ENCODE data around the gene PRR3.

The PRR3 gene

DNA sequence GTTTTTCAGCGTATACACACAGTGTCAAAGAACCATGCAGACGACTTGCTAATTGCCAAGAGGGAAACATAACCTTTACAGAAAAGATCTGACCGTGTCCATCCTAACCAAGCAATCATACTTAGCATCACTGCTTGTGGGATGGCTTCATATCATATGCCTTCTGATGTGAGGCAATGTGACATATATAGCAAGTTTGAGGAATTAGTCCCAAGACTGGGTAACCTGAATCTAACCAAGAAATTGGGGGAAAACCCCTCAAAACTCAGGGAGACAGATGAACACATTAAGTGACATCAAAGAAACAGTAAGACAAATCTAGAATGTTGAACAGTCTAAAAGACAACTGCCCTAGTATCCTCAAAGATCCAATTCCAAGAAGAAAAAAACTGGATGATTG, 19.2 kb upstream of the PRR3 start:
- peaks cover 2 to 16% (median 9%) of the 10 kb centered on the region in 5 donors for H3K4me1 ChIP-seq (ENCODE audit: control insufficient read depth in 5 of 5, insufficient read depth in 5 of 5, low read length in 5 of 5)
- H3K27ac ChIP-seq (ENCODE audit: low read depth, low read length), result no peak overlapping the region
- no peaks in the 10 kb centered on the region for H3K9me3 ChIP-seq (ENCODE audit: control insufficient read depth in 5 of 5, low read length in 5 of 5)
- H3K4me3 ChIP-seq (ENCODE audit: low read depth in 1 of 5, low read length in 5 of 5), result no peak overlapping the region
- no peaks in the 10 kb centered on the region for H3K36me3 ChIP-seq (ENCODE audit: control insufficient read depth in 5 of 5, insufficient read depth in 5 of 5, low read length in 5 of 5)
- no peaks in the 10 kb centered on the region for H3K27me3 ChIP-seq (ENCODE audit: control insufficient read depth in 5 of 5, insufficient read depth in 4 of 5, low read length in 5 of 5)
- H3K9ac ChIP-seq (ENCODE audit: low read length in 5 of 5), result no peak overlapping the region

DNA sequence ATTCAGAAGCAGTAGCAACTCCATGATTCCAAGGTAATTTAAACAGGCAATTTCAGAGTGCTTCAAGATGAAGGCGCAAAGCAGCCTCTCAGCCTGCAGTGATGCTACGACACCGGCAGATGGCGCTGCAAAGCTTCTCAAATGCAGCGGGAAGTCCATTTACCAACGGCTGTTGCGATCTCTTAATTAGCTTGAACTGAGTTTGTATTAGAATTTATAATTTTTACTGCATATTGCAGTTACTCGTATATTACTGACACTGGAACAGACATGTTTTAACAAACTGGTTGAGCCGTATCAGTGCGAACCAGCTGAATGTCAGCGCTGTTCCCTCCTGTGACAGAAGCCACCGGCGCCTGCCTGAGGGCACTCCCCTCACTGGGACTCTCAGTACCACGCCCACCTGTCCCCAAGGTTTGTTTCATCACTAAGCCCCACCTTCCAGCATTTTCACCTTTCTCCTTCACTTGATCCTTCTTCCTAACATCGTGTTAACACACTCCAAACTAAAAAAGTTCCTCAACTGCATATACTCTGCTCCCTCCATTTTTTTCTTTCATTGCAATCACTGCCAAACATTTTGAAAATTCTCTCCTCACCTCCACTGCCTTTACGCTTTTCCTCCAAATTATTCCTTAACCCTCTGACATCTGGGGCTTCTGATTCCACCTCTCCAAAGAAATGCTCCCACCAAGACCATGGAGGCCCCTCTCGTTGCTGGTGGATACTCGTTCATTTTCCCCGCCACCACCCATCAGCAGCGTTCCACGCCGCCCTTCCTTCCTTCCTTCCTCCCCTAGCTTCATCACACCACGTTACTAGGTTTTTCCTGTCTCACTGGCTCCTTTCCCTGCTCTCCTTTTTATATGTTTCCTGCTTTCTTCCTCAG, 15.3 kb upstream of the PRR3 start:
- Histone ChIP-seq H3K9me3 (ENCODE audit: control insufficient read depth in 5 of 5, low read length in 5 of 5) (no peaks in the 10 kb centered on the region), H3K27me3 (ENCODE audit: control insufficient read depth in 5 of 5, insufficient read depth in 4 of 5, low read length in 5 of 5) (no peaks in the 10 kb centered on the region), H3K36me3 (ENCODE audit: control insufficient read depth in 5 of 5, insufficient read depth in 5 of 5, low read length in 5 of 5) (peaks cover 0 to 16% (median 14%) of the 10 kb centered on the region in 5 donors), H3K4me1 (ENCODE audit: control insufficient read depth in 5 of 5, insufficient read depth in 5 of 5, low read length in 5 of 5) (peaks cover 4 to 28% (median 9%) of the 10 kb centered on the region in 5 donors), H3K9ac (ENCODE audit: low read length in 5 of 5) (peak overlapping the region in 2 of 5 donors; percentile 44 to 65), H3K27ac (ENCODE audit: low read depth, low read length) (peak overlapping the region; percentile 5), H3K4me3 (ENCODE audit: low read depth in 1 of 5, low read length in 5 of 5) (peak overlapping the region; percentile 50 to 68 (median 61))

DNA sequence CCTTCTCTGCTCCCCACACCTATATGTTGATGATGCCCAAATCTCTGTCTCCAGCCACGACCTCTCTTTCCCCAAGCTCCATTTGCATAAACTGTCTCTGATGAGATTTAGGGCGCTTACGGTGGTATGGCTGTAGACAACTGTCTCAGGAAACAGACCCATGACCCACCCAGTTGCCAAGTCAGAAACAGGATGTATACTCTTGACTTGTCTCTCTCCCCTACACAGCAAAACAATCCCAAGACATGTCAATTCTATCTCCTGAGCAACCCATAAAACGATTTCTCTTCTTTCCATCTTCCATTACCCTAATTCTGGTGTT, 14.7 kb upstream of the PRR3 start:
- Histone ChIP-seq H3K4me1 (ENCODE audit: control insufficient read depth in 5 of 5, insufficient read depth in 5 of 5, low read length in 5 of 5) (peaks cover 4 to 28% (median 9%) of the 10 kb centered on the region in 5 donors), H3K27me3 (ENCODE audit: control insufficient read depth in 5 of 5, insufficient read depth in 4 of 5, low read length in 5 of 5) (no peaks in the 10 kb centered on the region), H3K9ac (ENCODE audit: low read length in 5 of 5) (peak overlapping the region in 1 of 5 donors; percentile 30), H3K4me3 (ENCODE audit: low read depth in 1 of 5, low read length in 5 of 5) (peak overlapping the region in 3 of 5 donors; percentile 59 to 68 (median 62)), H3K9me3 (ENCODE audit: control insufficient read depth in 5 of 5, low read length in 5 of 5) (no peaks in the 10 kb centered on the region), H3K27ac (ENCODE audit: low read depth, low read length) (peak overlapping the region; percentile 50), H3K36me3 (ENCODE audit: control insufficient read depth in 5 of 5, insufficient read depth in 5 of 5, low read length in 5 of 5) (peaks cover 0 to 21% (median 20%) of the 10 kb centered on the region in 5 donors)

DNA sequence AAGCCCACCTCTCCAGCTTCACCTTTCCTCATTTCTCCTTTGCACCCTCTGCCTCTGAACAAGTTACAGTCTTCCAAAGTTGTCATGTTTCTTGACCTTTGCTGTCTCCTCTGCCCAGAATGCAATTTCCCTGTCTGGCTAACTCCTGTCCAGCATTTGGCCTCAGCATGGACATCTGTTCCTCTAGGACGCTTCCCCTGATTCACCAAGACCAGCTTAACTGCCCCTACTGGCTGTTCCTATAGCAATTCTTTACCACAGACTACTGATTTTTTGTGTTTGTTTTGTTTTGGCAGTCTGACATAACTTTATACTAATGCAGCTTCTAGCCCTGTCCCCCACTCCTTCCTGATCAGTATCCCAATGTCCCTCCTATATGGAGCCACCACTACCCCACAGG, 14.2 kb upstream of the PRR3 start:
- no peak overlapping the region for H3K9ac ChIP-seq (ENCODE audit: low read length in 5 of 5)
- H3K4me1 ChIP-seq (ENCODE audit: control insufficient read depth in 5 of 5, insufficient read depth in 5 of 5, low read length in 5 of 5), result peaks cover 4 to 28% (median 9%) of the 10 kb centered on the region in 5 donors
- no peak overlapping the region for H3K4me3 ChIP-seq (ENCODE audit: low read depth in 1 of 5, low read length in 5 of 5)
- peak overlapping the region; percentile 50 for H3K27ac ChIP-seq (ENCODE audit: low read depth, low read length)
- peaks cover 0 to 24% (median 22%) of the 10 kb centered on the region in 5 donors for H3K36me3 ChIP-seq (ENCODE audit: control insufficient read depth in 5 of 5, insufficient read depth in 5 of 5, low read length in 5 of 5)
- no peaks in the 10 kb centered on the region for H3K9me3 ChIP-seq (ENCODE audit: control insufficient read depth in 5 of 5, low read length in 5 of 5)
- no peaks in the 10 kb centered on the region for H3K27me3 ChIP-seq (ENCODE audit: control insufficient read depth in 5 of 5, insufficient read depth in 4 of 5, low read length in 5 of 5)

DNA sequence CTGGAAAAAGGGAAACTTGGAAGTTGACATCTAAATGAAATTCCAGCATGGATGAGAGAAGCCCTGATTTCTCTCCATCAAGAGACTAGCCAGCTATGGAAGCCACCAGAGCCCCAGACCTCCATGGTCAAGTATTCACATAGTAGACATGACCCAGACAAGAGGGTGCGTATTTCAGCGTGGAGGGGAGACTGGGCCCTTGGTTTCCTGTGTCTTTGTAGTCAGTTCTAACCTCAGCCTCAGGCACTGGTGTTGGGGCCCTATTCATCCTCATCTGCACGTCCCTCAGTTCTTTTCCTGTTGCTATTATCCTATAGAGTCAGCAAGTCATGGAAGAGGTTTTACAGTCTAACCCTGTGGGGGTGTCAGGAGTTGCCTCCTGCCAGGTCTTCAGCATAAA, 13.3 kb upstream of the PRR3 start:
- H3K27ac ChIP-seq (ENCODE audit: low read depth, low read length), result peak overlapping the region; percentile 13
- no peak overlapping the region for H3K4me3 ChIP-seq (ENCODE audit: low read depth in 1 of 5, low read length in 5 of 5)
- peaks cover 4 to 28% (median 9%) of the 10 kb centered on the region in 5 donors for H3K4me1 ChIP-seq (ENCODE audit: control insufficient read depth in 5 of 5, insufficient read depth in 5 of 5, low read length in 5 of 5)
- H3K36me3 ChIP-seq (ENCODE audit: control insufficient read depth in 5 of 5, insufficient read depth in 5 of 5, low read length in 5 of 5), result peaks cover 0 to 32% (median 28%) of the 10 kb centered on the region in 5 donors
- no peak overlapping the region for H3K9ac ChIP-seq (ENCODE audit: low read length in 5 of 5)
- no peaks in the 10 kb centered on the region for H3K9me3 ChIP-seq (ENCODE audit: control insufficient read depth in 5 of 5, low read length in 5 of 5)
- H3K27me3 ChIP-seq (ENCODE audit: control insufficient read depth in 5 of 5, insufficient read depth in 4 of 5, low read length in 5 of 5), result no peaks in the 10 kb centered on the region

DNA sequence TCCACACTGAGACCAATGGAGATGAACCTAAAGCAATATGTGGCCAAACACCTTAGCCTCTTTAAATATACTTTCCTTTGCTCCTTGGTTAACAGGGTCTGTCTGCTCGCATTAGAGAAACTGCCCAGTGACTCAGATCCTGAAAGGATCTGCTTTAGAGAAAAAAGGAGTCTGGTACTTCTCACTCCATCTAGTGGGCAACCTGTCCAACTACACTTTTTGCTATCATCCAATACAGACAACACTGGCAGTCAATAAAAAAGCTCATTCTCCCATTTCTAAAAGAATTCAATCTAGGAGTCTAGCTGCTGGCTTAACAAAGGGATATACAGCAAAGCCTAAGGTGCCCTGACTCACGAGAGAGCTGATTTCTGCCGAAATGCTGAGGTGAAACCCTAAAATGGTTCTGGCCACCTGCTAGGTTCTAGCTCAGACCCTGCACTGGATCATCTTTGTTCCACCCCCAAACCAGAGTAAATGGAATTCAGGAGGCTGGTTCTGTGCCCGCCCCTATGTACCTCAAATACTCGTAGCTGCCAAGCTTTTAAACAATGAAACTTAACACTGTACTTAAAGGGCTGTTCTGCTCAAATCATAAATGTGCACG, 12.3 kb upstream of the PRR3 start:
- no peaks in the 10 kb centered on the region for H3K27me3 ChIP-seq (ENCODE audit: control insufficient read depth in 5 of 5, insufficient read depth in 4 of 5, low read length in 5 of 5)
- H3K4me1 ChIP-seq (ENCODE audit: control insufficient read depth in 5 of 5, insufficient read depth in 5 of 5, low read length in 5 of 5), result peaks cover 4 to 28% (median 9%) of the 10 kb centered on the region in 5 donors
- H3K27ac ChIP-seq (ENCODE audit: low read depth, low read length), result no peak overlapping the region
- H3K9me3 ChIP-seq (ENCODE audit: control insufficient read depth in 5 of 5, low read length in 5 of 5), result no peaks in the 10 kb centered on the region
- peaks cover 0 to 40% (median 33%) of the 10 kb centered on the region in 5 donors for H3K36me3 ChIP-seq (ENCODE audit: control insufficient read depth in 5 of 5, insufficient read depth in 5 of 5, low read length in 5 of 5)
- H3K4me3 ChIP-seq (ENCODE audit: low read depth in 1 of 5, low read length in 5 of 5), result no peak overlapping the region
- no peak overlapping the region for H3K9ac ChIP-seq (ENCODE audit: low read length in 5 of 5)

DNA sequence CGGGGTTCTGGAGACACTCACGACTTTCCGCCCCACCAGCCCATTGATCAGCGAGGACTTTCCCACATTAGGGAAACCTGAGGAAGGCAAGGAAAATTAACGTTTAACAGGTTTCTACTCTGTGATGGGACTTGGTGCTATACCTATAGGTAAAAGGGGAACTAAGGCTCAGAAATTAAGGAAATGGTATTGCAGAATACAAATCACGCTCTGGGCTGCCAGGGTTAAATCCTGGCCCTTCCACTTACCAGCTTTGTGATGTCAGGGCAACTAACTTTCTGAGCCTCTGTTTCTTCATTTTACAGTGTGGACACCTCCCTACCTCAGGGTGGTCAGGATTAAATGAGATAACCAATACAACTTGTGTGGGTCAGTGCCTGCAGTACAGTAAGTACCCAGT, 9.6 kb upstream of the PRR3 start:
- no peaks in the 10 kb centered on the region for H3K27me3 ChIP-seq (ENCODE audit: control insufficient read depth in 5 of 5, insufficient read depth in 4 of 5, low read length in 5 of 5)
- H3K9ac ChIP-seq (ENCODE audit: low read length in 5 of 5), result no peak overlapping the region
- H3K27ac ChIP-seq (ENCODE audit: low read depth, low read length), result no peak overlapping the region
- H3K4me1 ChIP-seq (ENCODE audit: control insufficient read depth in 5 of 5, insufficient read depth in 5 of 5, low read length in 5 of 5), result peaks cover 0 to 18% (median 4%) of the 10 kb centered on the region in 5 donors
- H3K4me3 ChIP-seq (ENCODE audit: low read depth in 1 of 5, low read length in 5 of 5), result no peak overlapping the region
- H3K36me3 ChIP-seq (ENCODE audit: control insufficient read depth in 5 of 5, insufficient read depth in 5 of 5, low read length in 5 of 5), result peaks cover 4 to 67% (median 57%) of the 10 kb centered on the region in 5 donors
- no peaks in the 10 kb centered on the region for H3K9me3 ChIP-seq (ENCODE audit: control insufficient read depth in 5 of 5, low read length in 5 of 5)

DNA sequence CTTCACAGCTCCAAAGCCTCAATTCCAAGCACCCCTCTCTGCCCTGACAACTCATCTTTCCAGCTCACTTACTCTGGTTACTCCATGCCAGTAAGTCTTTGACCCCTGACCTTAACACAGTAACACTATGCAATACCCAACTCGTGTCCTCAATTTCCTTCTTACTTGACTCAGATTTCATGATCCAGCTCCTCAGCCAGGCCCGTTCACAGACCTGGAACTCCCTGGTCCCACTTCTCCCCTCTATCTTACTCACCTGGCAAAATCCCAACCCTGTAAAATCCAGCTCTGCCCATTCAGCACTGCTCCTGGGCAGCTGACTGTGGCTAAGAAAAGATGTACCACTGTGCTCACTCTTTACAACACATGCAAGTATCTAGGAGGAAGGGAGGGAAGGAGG, 8.7 kb upstream of the PRR3 start:
- Histone ChIP-seq H3K27me3 (ENCODE audit: control insufficient read depth in 5 of 5, insufficient read depth in 4 of 5, low read length in 5 of 5) (no peaks in the 10 kb centered on the region), H3K4me1 (ENCODE audit: control insufficient read depth in 5 of 5, insufficient read depth in 5 of 5, low read length in 5 of 5) (peaks cover 0 to 9% (median 0%) of the 10 kb centered on the region in 5 donors), H3K36me3 (ENCODE audit: control insufficient read depth in 5 of 5, insufficient read depth in 5 of 5, low read length in 5 of 5) (peaks cover 4 to 76% (median 67%) of the 10 kb centered on the region in 5 donors)

DNA sequence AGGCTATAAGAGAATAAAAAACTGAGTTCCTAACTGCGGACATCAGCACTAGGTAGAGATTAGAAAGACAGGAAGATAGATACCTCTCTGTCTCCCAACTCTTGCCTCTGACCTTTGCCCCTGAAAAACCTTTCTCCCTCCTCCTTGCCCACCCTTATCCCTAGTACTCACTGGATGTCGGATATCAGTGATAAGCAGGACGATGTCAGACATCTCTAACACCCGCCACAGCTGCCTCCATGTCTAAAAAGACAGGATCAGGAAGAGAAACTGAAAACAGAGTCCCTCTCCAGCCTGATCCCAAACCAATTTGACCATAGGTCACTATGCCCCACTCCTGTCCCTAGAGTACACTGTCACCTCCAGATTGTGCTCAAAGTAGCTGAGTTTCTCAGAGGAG, 2.7 kb upstream of the PRR3 start:
- peaks cover 6 to 35% (median 28%) of the 10 kb centered on the region in 5 donors for H3K4me1 ChIP-seq (ENCODE audit: control insufficient read depth in 5 of 5, insufficient read depth in 5 of 5, low read length in 5 of 5)
- H3K4me3 ChIP-seq (ENCODE audit: low read depth in 1 of 5, low read length in 5 of 5), result peak overlapping the region in 1 of 5 donors; percentile 84
- no peak overlapping the region for H3K27ac ChIP-seq (ENCODE audit: low read depth, low read length)
- H3K27me3 ChIP-seq (ENCODE audit: control insufficient read depth in 5 of 5, insufficient read depth in 4 of 5, low read length in 5 of 5), result no peaks in the 10 kb centered on the region
- no peaks in the 10 kb centered on the region for H3K9me3 ChIP-seq (ENCODE audit: control insufficient read depth in 5 of 5, low read length in 5 of 5)
- peaks cover 4 to 56% (median 43%) of the 10 kb centered on the region in 5 donors for H3K36me3 ChIP-seq (ENCODE audit: control insufficient read depth in 5 of 5, insufficient read depth in 5 of 5, low read length in 5 of 5)
- no peak overlapping the region for H3K9ac ChIP-seq (ENCODE audit: low read length in 5 of 5)

More for the DNA sequence above, 8.7 kb upstream of the PRR3 start:
- no peak overlapping the region for H3K27ac ChIP-seq (ENCODE audit: low read depth, low read length)
- H3K9me3 ChIP-seq (ENCODE audit: control insufficient read depth in 5 of 5, low read length in 5 of 5), result no peaks in the 10 kb centered on the region
- no peak overlapping the region for H3K4me3 ChIP-seq (ENCODE audit: low read depth in 1 of 5, low read length in 5 of 5)
- H3K9ac ChIP-seq (ENCODE audit: low read length in 5 of 5), result no peak overlapping the region
